HL-60 (cell line): Measurements from ENCODE around the gene NBAS.

Experiments used
- GABPA ChIP-seq: IDR thresholded peaks from 2 replicates; pipeline ENCODE4 v1.6.1; 2012; ENCODE audit warnings: low read depth
- POLR2AphosphoS5 ChIP-seq: IDR thresholded peaks from 2 replicates; pipeline ENCODE4 v1.6.1; 2012; ENCODE audit warnings: low read depth
- REST ChIP-seq: IDR thresholded peaks from 2 replicates; pipeline ENCODE4 v1.6.1; 2012; ENCODE audit warnings: low read depth; ENCODE audit not compliant: insufficient replicate concordance
- SPI1 ChIP-seq: IDR thresholded peaks from 2 replicates; pipeline ENCODE4 v1.6.1; 2012; ENCODE audit warnings: low read depth, mild to moderate bottlenecking, borderline replicate concordance
- TF ChIP-seq, protein P1 (sequence below): IDR thresholded peaks from one replicate; pipeline ENCODE4 v1.5.1; 2011; ENCODE audit warnings: low read length, control low read depth, inconsistent platforms; ENCODE audit not compliant: insufficient read depth

DNA sequence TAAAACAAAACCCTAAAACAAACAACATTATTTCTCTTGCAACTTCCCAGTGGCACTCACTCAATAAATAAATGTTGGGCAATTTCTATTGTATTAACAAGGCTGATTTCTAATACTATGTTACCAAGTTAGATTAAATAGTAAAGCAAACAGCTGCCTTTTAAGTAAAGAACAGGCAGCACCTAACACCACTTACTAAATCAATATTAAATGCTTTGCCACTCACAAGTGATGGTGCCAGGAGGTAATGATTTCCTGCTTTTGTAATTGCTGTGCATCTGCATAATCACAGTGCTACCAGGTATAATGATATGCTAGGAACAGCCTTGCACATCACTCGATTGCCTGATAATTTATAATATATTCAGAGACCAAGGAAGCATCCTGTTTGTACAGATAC is 276.5 kb downstream of the NBAS start:
- TF ChIP-seq, protein P1, sequence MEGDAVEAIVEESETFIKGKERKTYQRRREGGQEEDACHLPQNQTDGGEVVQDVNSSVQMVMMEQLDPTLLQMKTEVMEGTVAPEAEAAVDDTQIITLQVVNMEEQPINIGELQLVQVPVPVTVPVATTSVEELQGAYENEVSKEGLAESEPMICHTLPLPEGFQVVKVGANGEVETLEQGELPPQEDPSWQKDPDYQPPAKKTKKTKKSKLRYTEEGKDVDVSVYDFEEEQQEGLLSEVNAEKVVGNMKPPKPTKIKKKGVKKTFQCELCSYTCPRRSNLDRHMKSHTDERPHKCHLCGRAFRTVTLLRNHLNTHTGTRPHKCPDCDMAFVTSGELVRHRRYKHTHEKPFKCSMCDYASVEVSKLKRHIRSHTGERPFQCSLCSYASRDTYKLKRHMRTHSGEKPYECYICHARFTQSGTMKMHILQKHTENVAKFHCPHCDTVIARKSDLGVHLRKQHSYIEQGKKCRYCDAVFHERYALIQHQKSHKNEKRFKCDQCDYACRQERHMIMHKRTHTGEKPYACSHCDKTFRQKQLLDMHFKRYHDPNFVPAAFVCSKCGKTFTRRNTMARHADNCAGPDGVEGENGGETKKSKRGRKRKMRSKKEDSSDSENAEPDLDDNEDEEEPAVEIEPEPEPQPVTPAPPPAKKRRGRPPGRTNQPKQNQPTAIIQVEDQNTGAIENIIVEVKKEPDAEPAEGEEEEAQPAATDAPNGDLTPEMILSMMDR, result no peak
- TF ChIP-seq POLR2AphosphoS5 (no peak), REST (no peak), GABPA (no peak), SPI1 (no peak)
